GM10266 (cell line): Measurements from ENCODE around the gene SYNDIG1.

Experiments
- DNase-seq: peaks from one replicate; pipeline ENCODE4 v3.0.0; 2012; ENCODE audit errors: extremely low spot score
- CTCF ChIP-seq: IDR thresholded peaks from 2 replicates; pipeline ENCODE4 v1.5.1; 2012; ENCODE audit warnings: mild to moderate bottlenecking, low read depth; ENCODE audit not compliant: control insufficient read depth, insufficient read depth; ENCODE audit errors: missing control alignments

The SYNDIG1 gene

GRCh38 chr20:24677626-24678315 lies 208.3 kb downstream of the SYNDIG1 start:
- TF ChIP-seq CTCF = no peak
- no peak for DNase-seq

GRCh38 chr20:24678351-24679106 lies 209.1 kb downstream of the SYNDIG1 start:
- no peak for TF ChIP-seq CTCF
- DNase-seq = no peak

GRCh38 chr20:24679448-24680047 lies 210.1 kb downstream of the SYNDIG1 start:
- no peak for TF ChIP-seq CTCF
- no peak for DNase-seq

GRCh38 chr20:24681634-24682495 lies 212.4 kb downstream of the SYNDIG1 start:
- TF ChIP-seq CTCF = no peak
- DNase-seq = no peak

GRCh38 chr20:24682496-24682985 lies 213.1 kb downstream of the SYNDIG1 start:
- no peak for TF ChIP-seq CTCF

GRCh38 chr20:24683676-24684075 lies 214.2 kb downstream of the SYNDIG1 start:
- no peak for DNase-seq
- no peak for TF ChIP-seq CTCF

More at GRCh38 chr20:24682496-24682985, 213.1 kb downstream of the SYNDIG1 start:
- DNase-seq = no peak
